Fibroblast of peridontal ligament (primary cell): Measurements from ENCODE around the gene RASA4.
"Not testable (repeated sequence)": the region's sequence is repeated elsewhere in the genome, so short reads cannot be mapped to it uniquely, and the experiment has no call there.

Experiments
- DNase-seq: peaks from one replicate; pipeline ENCODE4 v3.0.0-alpha.2; 2010; ENCODE audit errors: extremely low read depth

The RASA4 gene

DNA sequence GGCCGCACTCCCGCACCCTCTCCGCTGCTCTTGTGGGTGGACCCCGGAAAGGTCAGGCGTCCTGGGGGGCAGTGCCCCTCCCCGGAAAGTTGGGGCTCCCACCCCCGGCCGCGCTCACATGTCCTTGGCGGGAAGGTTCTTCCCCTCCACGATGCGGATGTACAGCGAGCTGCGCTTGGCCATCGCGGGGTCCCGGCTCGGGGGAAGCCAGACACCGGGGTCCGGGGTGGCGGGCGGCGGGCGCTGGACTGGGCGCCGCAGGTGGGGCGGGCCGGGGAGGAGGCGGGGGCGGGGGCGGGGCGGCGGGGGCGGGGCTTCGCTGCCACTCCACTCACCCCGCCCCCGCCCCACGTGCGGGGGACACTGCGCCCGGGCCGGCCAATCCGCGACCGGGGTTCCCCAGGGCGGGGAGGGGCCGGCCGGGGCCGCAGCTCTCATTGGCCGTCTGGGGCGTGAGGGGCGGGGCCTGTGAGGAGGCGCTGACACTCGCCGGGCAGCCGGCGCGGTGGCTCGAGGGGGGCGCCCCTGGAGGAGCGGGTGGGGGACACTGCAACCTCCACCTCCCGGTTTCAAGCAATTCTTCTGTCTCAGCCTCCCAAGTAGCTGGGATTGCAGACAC, at the start of gene RASA4:
Gene RASA4 (minus strand): TSS at position 250 of the 619 bp plus-strand sequence. CDS start 67 bp downstream, at position 183.
- not testable (repeated sequence) for DNase-seq

DNA sequence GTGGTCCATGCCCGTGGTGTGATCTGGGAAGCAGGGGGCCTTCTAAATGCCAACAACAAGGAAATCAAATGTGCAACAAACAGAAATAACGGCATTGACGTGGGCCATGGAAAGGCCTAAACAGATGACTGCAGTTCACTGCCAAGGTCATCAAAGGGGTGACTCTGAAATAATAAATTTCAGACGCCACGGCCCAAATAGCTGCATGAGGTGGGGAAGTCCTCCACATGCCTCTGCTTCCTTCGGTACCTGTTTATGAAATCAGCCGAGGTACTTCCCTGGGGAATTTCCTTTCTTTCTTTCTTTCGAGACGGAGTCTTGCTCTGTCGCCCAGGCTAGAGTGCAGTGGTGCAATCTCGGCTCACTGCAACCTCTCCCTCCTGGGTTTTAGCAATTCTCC, 48.2 kb upstream of the RASA4 start:
- not testable (repeated sequence) for DNase-seq

DNA sequence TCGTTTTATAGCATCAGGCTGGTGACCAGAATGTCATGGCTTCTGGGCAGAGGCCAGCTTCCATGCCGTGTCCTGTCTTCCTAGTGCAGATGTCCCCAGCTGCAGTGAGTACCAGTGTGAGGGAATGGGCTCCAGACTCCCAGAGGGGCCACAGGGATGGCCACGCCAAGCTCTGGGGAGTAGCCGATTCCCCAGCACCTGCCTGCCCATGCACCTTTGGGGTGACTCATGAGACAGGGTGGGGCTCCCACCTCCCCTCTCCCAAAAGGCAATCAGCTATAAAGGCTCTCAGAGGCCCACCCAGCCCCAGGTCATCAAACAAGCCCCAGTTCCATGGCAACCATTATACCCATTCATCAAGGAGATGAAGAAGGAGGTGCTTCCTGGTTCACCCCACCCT, 33.4 kb upstream of the RASA4 start, which contains the start of gene SPDYE2B:
Gene SPDYE2B (plus strand): TSS at position 396 of the 400 bp plus-strand sequence. CDS start 2,030 bp downstream, outside the sequence.
- not testable (repeated sequence) for DNase-seq

DNA sequence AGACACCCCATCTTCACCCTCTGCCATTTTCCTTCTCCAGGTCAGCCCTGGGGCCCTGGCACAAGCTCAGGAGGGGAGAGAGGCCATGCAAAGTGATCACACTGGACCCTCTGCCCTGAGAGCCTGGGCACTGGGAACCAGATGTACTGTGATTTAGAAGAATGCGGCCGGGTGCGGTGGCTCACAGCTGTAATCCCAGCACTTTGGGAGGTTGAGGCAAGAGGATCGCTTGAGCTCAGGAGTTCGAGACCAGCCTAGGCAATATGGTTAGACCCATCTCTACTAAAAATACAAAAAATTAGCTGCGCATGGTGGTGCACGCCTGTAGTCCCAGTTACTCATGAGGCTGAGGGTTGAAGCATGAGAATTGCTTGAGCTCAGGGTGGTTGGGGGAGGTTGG, 31.3 kb upstream of the RASA4 start:
- not testable (repeated sequence) for DNase-seq

DNA sequence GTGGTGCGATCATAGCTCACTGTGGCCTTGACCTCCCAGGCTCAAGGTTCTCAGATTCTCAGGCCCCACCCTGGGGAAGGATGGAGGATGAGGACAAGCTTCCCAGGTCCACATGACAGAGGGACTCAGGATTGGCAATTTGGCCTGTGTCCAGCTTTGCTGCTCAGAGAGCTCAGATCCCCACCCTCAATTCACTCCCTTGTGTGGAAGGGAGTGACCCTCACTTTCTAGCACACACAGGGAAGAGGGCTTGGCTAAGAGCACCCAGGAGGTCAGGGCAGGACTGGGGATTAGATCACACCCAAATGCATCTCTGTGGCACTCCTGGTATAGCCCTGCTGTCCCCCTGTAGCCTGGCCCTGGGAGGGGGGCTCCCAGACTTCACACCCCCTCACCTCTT, 26.8 kb upstream of the RASA4 start:
- DNase-seq: not testable (repeated sequence)

DNA sequence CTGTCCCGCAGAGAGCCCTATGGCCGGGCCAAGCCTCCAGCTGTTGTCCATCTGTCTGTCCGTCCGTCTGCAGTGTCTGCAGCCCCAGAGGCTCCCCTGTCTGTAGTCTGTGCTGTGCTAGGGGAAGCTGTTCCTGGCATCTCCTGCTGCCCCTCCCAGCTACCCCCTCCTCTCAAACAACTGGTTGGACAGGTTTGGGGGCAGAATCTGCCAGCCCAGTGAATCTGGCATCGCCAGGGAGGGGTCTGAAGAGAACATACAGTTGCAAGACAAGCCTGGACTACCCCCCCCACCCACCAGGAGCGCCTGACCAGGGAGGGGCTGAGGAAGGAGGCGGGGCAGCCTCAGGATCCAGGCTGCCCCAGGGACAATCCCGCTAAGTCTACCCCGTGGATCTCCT, 26.1 kb upstream of the RASA4 start, which contains the start of gene UPK3BL1:
Gene UPK3BL1 (minus strand): TSS at position 101 of the 400 bp plus-strand sequence. CDS start 50 bp downstream, at position 51.
- not testable (repeated sequence) for DNase-seq

DNA sequence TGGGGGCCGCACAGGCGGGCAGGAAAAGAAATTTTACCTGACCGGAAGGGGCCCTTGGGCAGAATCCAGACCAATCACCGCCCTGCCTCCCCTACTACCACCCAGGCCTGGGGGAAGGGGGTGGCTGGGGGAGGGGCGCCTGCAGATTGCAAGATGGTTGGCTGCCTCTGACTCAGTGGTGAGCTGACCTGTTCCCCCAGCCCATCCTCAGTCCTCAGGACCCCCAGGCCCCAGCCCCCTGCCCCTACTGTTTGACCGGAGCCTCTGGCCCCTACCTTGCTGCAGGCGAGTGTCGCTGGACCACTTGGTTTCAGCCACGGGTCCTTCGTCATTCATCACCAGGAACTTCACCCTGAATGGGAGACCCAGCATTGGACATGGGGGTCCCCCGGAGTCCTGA, 22.3 kb upstream of the RASA4 start:
- DNase-seq: not testable (repeated sequence)

DNA sequence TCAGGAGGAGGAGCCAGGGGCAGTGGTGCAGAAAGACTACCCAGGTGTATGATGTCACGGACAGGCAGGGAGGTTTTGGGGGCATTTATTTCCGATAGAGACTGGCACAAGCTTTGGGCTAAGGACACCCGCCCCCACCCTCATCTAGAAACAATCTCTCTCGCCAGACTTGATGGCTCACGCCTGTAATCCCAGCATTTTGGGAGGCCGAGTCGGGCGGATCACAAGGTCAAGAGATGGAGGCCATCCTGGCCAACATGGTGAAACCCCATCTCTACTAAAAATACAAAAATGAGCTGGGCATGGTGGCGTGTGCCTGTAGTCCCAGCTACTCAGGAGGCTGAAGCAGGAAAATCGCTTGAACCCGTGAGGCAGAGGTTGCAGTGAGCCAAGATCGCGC, 20.4 kb upstream of the RASA4 start:
- DNase-seq: not testable (repeated sequence)

DNA sequence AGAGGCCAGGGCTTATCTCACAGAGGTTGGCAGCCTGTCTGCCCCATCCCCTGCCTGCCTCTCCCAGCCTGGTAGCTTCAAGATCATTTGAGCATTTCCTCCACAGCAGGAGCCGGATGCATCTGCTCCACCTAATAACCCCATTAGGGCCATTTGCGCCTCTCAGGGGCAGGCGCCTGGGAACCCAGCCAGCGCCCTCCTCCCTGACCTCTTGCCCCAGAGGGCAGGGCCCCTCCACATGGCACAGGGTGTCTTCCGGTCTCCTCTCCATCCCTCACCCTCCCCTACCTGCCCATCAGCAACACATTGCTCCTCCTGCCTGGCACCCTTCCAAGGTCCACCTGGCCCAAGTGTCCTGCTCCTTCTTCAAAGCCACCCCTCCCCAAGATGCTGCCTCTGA, 18.8 kb upstream of the RASA4 start:
- DNase-seq: not testable (repeated sequence)

DNA sequence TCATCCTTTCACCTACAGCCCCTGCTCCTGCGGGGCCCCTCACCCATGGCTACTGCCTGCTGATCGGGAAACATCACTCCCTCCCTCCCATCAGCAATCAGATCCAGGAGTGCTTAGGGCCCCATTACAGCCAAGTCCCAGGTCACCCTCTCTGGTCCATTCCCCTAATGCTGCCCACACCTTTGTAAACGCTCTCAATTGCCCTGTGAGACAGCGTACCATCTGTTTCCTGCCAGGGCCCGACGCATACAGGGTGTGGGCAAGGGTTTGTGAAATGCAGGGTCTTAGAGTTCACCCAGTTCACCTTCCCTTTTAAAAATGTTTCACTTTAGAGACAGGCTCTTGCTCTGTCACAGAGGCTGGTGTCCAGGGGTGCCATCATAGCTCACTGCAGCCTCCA, 17.7 kb upstream of the RASA4 start:
- not testable (repeated sequence) for DNase-seq

DNA sequence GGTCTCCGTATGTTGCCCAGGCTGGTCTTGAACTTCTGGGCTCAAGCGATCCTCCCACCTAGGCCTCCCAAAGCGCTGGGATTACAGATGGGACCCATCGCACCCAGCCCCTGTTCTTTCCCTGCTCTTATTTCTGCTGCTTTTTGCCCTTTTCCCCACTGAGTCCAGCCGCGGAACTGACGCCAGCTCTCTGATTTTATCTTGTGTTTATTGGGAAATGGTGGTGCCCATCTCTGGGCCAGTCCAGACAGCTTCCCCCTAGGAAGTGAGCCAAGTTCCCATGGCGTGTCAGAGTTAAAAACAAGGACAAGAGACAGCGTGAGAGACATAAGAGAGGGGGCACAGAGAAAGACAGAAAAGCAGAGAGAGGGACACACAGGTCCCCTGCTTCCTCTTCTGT, 14.1 kb upstream of the RASA4 start:
- not testable (repeated sequence) for DNase-seq

DNA sequence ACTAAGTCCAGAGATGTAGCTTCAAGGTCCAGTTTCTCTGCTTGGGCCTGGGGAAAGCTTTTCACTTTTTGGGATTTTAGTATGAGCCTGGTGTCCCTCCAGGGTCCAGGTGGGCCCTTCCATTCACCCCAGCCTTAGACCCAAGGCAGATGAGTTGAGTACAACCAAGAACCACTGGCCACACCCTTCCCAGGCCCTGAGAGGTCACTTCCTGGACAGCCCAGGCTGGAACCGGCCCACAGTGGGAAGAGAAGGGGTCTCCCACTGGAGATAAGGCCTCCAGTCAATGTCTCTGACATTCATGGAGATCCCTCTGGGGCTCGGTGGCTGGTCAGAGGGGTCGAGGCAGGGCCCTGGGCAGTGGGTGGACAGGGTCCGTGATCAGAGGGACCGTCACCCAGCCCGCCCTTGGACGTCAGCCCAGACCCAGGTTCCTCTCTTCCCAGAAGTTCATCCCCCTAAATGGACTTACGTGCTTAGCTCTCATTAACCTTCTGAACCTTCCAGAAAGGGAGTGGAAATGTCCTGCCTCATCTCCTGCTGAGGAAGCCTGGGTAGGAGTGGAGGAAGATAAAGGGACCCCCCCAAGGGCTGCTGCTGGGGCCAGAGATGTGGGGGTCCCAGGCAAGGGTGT, 10.8 kb upstream of the RASA4 start:
- not testable (repeated sequence) for DNase-seq

DNA sequence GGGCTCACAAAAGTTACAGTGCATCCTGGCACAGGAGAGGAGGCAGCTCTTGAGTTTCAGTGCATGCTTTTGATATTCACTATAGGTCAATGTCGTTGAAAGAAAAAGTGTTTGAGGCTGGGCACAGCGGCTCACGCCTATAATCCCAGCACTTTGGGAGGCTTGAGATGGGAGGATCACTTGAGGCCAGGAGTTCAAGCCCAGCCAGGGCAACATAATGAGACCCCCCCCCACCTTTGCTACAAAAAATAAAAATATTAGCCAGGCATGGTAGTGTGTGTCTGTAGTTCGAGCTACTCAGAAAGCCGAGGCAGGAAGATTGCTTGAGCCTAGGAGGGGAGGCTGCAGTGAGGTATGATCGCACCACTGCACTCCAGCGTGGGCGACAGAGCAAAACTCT, 1.6 kb upstream of the RASA4 start:
- not testable (repeated sequence) for DNase-seq

DNA sequence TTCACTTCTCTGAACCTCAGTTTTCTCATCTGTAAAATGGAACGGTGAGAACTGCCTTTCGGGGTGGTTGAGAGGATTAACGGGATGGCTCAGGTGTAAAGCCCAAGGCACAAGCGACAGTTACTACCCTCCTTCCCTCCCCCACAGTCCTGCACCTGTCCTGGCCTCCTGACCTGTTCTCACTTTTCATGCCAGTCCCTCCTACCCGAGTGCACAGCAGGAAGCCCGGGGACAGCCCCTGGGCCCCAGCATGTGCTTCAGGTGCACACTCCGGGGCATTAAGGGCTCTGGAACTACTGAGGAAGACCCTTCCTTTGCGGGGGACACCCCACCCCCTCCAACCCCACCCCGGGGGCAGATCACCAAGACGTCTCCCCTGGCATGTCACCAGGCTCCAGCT, 626 bp downstream of the RASA4 start:
- not testable (repeated sequence) for DNase-seq

DNA sequence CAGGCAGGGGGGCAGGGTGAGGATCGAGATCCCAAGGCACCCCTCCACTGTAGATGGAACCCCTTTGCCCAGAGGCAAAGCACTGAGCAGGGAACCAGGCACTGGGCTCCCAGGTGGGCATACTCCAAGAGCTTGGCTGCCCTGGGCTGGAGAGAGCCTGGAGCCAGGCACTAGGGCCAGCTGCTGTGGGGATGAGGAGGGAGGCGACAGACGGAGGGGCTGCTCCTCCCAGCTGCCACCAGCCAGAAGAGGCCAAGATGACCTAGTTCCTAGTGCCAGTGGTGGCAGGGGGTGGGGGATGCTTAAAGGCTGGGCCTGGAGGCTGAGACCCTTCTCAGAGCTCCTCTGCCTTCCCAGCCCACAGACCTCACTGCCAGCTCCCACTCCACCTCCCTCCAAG, 1.7 kb downstream of the RASA4 start:
- not testable (repeated sequence) for DNase-seq

DNA sequence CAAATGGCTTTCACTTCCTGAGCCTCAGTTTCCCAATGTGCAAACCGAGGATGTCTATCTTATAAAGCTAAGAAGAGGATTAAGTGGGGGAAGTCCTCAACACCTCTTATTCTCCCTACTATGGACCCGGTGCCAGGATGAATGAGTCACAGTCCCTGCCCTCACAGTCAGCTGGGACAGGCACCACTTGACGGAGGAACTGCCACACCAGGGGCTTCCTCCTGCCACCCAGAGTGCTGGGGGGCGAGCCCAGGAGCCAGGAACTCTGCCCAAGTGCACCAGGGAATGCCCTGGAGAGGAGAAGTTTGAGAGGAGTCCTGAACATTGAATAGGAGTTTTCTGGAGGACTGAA, 2.2 kb downstream of the RASA4 start:
- DNase-seq: not testable (repeated sequence)

DNA sequence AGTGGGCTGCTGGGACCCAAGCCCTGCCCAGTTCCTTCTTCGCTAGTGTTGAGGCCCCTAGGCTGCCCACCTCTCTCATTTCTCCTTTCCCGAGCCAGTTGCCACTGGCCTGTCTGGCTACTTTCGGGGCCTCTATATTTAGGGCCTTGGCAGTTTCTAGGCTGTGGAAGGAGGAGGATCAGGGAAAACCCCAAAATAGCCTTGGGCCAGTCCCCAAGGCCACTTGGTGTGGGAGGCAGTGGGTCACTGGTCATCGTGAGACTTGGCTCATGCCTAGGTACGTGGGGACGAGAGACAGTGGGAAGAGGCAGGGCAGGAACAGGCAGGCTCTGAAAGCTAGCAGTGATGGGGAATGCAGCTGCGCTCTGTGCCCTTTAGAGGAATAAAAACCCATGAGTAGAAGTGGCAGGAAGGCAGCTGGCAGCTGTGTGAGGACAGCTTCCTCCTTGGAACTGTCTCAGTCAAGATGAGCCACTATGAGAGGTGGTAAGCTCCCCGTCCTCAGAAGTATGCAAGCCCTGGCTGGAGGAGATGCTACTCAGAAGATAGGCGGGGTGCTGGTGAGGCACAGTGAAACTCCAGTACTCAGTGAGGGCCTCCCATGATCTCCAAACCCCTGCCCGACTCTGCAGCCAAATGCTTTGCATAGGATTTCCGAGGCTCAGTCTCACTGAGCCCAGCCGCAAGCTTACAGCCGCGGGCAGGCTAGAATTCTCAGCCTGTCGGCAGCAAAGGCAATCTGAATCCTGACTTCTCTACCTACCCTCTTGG, 2.8 kb downstream of the RASA4 start:
- DNase-seq: not testable (repeated sequence)

DNA sequence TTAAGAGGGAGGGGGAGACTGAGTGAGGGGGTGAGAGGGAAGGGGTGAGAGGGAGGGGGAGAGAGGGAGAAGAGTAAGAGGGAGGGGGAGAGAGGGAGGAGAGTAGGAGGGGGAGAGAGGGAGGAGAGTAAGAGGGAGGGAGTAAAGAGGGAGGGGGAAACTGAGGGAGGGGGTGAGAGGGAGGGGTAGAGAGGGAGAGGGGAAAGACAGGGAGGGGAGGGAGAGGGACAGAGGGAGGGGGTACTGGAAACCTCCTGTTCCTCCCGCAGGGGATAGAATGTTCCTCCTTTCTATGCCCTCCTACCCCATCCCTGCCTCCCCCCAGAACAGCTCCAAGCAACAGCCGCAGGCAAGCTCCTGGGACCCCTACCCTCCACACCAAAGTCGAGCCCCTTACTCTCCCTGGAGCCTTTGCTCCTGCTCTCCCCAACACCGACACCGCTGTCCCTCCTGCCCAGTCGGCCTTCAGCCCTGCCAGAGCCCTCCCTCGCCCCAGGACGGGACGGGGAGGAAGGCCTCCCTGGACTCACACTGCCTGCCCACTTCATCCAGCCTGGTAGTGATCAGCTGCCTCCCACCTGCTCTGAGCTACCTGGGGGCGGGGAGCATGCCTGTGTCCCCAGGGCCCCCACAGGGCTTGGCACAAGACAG, 4.8 kb downstream of the RASA4 start:
- peak; percentile 1 for DNase-seq

DNA sequence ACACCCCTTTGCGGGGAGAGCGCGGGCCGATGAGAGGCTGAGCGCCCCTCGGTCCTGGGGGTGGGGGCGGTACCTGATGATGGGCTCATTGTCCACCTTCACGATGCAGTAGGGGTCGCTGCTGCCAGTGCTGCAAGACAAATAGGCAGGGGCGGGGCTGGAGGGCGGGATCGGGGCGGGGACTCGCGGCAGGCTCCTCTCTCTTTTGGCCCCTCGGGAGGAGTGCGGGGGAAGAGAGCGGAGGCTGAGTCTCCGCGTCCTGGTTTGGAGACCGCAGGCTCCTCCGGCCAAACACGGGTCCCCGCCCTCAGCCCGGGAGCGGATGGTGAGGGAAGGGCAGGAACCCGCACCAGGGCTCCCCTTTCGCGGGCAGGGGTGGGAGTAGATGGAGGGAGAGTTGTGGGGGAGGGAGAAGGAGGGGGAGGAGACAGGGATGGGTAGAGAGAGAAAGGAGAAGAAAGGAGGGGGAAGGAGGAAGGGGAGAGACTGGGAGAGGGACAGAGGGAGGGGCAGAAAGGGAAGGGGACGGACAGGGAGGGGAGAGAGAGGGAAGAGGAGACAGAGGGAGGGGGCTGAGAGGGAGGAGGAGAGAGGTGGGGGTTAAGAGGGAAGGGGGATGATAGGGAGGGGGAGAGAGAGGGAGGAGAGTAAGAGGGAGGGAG, 5.4 kb downstream of the RASA4 start:
- not testable (repeated sequence) for DNase-seq

DNA sequence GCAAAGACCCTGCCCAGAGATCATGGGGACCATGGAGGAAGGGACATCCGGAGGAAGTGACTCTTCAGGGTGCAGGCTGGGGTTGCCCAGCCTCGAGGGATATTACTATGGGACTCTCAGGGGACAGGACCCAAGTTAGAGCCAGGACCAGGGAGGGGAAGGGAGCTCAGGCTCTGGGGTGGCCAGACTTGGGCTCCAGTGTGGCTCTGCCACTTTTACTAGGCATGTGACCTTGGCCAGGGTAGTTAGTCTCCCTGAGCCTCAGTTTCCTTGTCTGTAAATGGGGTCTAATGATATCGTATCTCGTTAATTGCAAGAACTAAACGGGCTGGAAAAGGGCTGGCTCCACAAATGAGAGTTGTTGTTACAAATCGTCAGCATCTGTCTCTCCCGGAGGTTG, 6.1 kb downstream of the RASA4 start:
- DNase-seq: not testable (repeated sequence)

DNA sequence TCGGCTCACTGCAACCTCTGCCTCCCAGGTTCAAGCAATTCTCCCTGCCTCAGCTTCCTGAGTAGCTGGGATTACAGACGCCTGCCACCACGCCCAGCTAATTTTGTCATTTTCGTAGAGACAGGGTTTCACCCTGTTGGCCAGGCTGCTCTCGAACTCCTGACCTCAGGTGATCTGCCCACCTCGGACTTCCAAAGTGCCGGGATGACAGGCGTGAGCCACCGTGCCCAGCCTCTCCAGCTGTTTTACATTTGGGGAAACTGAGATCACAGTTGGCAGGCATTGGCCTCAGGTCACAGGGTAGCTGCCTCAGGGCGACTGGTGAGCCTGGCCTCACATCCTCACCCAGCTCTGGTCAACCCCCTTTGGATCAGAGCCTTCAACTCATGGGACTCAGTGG, 6.8 kb downstream of the RASA4 start:
- not testable (repeated sequence) for DNase-seq
